ENCODE data around the gene HIC2.
"Not testable (repeated sequence)": the region's sequence is repeated elsewhere in the genome, so short reads cannot be mapped to it uniquely, and the experiment has no call there.

Gene HIC2

GRCh38 chr22:21417227-21417746, at the start of gene HIC2:
TSS of gene HIC2 (plus strand) at chr22:21417371. CDS start at chr22:21442832, 25,461 bp downstream.
- not testable (repeated sequence) for DNase-seq (ENCODE audit: low read depth in 3 of 3)

DNA sequence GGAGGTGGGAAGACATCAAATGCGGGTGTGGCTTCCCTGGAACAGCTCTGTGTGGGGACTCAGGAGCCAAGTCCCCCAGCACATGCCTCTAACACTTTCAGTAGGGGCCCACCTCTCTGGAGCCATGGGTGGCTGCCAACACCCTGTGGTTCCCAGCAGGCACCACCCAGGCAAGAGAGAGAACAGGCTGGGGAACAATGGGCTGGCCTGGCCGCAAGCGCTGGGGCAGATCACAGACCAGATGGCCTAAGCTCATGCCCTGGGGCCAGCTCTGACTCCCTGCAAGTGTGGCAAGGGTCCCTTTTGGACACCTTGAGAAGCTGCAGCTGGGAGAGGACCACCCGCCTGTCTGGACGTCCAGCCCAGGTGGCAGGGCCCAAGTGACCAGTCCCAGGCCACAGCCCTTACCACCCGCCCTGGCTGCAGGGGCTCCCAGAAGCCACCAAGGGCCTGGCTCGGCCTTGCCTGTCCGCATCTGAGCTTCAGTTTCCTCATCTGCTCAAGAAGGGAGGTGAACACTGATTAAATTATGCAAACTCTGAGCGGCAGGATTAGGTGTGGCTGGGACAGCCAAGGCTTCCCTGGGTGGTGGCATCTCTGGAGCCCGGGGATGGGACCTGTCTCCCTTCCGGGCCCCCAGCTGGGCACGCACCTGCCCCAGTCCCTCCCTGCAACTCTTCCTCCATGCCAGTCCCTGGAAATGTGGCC, 48.4 kb upstream of the HIC2 start:
- not testable (repeated sequence) for DNase-seq (ENCODE audit: low read depth in 3 of 3)

DNA sequence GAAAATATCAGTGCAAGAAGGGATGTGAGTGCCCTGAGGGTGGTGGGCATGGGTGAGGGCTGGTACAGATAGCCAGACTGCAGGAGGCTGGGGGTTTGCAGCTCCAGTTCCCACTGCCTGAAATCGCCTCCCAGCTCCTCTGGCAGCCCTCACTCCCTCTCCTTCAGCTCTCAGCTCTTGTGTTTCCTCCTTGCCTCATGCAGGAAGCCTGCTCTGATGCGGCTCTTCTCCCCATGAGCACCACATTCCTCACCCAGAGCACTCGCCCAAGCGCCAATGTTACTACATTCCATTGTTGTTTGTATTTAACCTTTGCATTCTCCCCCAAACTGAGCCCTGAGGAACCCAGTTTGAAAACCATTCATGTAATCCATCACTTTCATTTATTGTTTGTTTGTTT, 41.3 kb upstream of the HIC2 start:
- not testable (repeated sequence) for DNase-seq (ENCODE audit: low read depth in 3 of 3)

DNA sequence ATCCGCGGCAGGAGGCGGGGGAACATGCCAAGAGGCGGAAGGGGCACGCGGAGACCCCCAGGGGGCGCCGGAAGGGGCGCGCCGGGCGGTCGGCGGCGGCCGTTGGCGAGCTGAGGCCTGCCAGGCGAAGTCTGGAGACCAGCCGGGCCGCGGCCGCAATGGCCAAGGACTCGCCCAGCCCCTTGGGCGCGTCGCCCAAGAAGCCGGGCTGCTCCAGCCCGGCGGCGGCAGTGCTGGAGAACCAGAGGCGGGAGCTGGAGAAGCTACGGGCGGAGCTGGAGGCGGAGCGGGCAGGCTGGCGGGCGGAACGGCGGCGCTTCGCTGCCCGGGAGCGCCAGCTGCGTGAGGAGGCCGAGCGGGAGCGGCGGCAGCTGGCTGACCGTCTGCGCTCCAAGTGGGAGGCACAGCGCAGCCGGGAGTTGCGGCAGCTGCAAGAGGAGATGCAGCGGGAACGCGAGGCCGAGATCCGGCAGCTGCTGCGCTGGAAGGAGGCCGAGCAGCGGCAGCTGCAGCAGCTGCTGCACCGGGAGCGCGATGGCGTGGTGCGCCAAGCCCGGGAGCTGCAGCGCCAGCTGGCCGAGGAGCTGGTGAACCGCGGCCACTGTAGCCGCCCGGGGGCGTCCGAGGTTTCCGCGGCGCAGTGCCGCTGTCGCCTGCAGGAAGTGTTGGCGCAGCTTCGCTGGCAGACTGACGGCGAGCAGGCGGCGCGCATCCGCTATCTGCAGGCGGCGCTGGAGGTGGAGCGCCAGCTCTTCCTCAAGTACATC, 33.3 kb upstream of the HIC2 start, which contains the start of gene RIMBP3B:
RIMBP3B (plus strand) TSS at position 51 of the 767 bp plus-strand sequence; CDS start at position 159, 108 bp downstream.
- DNase-seq (ENCODE audit: low read depth in 3 of 3): not testable (repeated sequence)

GRCh38 chr22:21384468-21385357, 32.5 kb upstream of the HIC2 start:
- DNase-seq (ENCODE audit: low read depth in 3 of 3): not testable (repeated sequence)

GRCh38 chr22:21389480-21389879, 27.7 kb upstream of the HIC2 start:
- not testable (repeated sequence) for DNase-seq (ENCODE audit: low read depth in 3 of 3)

DNA sequence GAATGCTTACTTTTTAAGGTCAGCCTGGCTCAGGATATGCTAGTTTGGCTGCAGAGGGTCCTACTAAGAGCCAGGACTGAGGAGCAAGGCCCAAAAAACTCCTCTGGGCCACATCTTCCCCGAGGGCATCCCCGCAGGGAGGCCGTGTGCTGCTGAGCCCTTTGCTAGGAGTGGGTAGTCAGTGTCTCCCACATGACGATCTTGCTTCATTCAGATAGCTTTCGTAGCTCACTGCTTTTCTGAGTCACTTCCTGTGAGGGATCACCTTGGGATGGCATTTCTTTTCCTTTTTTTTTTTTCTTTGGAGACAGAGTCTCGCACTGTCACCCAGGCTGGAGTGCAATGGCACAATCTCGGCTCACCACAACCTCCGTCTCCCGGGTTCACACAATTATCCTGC, 27.2 kb upstream of the HIC2 start:
- DNase-seq (ENCODE audit: low read depth in 3 of 3): not testable (repeated sequence)

GRCh38 chr22:21394613-21395012, 22.6 kb upstream of the HIC2 start:
- not testable (repeated sequence) for DNase-seq (ENCODE audit: low read depth in 3 of 3)

DNA sequence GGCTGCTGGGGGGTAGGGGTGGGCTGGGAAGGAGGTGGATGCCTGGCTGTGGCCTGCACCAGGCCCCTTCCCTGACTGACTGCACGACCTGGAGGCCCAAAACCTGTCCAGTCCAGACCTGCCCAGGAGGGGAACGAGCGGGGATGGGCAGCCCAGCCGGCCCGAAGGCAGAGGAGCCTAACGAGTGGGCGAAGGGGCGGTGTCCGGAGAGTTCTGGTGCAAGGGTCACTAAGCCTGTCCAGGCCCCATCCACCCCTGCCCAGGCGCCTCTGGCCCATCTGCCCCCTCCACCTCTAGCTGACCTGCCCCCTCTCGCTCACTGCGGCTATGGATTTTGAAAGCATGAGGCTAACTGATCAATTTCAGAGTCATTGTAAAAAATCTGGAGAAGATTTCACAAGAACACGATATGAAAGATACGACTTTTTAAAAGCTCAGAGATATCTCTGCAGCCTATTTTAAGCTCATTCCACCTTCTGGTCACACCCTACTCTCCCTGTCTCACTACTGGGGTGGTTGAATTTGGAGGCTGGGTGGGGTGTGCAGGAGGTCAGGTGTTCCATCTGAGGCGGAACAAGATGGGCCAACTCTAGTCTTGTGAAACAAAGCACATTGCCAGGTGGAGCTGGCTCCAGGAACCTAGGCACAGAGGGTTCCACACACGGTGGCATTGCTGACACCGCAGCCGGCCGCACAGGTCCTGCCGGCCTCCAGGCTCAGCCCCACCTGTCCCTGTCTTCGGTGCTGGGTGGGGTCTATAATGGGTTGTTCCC, 15.8 kb upstream of the HIC2 start:
- DNase-seq (ENCODE audit: low read depth in 3 of 3): not testable (repeated sequence)

GRCh38 chr22:21402763-21403314, 14.3 kb upstream of the HIC2 start:
- not testable (repeated sequence) for DNase-seq (ENCODE audit: low read depth in 3 of 3)

DNA sequence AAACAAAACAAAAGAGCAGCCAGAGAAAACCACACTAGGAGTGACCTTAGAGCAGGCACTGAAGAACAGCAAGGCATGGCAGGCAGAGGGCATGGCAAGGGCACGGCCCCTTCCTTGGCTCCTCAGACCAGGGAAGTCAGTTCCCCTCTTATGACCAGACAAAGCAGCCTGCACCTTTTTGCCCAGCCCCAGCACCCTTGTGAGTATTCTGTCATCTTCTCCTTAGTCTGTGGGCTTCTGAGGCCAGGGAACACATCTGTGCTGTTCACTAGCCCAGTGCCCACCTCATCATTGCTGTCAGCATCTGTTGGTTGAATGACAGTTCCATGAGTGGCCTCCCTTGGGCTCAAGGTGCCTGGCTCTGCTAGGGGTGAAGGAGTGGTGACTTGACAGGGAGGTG, 10.0 kb upstream of the HIC2 start:
- not testable (repeated sequence) for DNase-seq (ENCODE audit: low read depth in 3 of 3)

DNA sequence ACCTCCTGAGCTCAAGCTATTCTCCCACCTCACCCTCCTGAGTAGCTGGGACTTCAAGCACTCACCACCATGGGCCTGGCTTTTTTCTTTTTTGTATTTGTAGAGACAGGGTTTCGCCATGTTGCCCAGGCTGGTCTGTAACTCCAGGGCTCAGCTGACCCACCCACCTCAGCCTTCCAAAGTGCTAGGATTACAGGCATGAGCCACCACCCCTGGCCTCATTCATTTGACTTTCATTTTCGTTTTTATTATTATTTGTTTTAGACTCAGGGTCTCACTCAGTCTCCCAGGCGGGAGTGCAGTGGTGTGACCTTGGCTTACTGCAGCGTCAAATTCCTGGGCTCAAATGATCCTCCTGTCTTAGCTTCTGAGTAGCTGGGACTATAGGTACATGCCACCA, 9.4 kb upstream of the HIC2 start:
- not testable (repeated sequence) for DNase-seq (ENCODE audit: low read depth in 3 of 3)

GRCh38 chr22:21416375-21416774, 796 bp upstream of the HIC2 start:
- DNase-seq (ENCODE audit: low read depth in 3 of 3): not testable (repeated sequence)

- DNase-seq (ENCODE audit: low read depth in 3 of 3): peak in 1 of 3 donors; percentile 12
Measured at GRCh38 chr22:21417853-21418252, 682 bp downstream of the HIC2 start.

- not testable (repeated sequence) for DNase-seq (ENCODE audit: low read depth in 3 of 3)
Measured at GRCh38 chr22:21418974-21419638, 1.9 kb downstream of the HIC2 start.

DNA sequence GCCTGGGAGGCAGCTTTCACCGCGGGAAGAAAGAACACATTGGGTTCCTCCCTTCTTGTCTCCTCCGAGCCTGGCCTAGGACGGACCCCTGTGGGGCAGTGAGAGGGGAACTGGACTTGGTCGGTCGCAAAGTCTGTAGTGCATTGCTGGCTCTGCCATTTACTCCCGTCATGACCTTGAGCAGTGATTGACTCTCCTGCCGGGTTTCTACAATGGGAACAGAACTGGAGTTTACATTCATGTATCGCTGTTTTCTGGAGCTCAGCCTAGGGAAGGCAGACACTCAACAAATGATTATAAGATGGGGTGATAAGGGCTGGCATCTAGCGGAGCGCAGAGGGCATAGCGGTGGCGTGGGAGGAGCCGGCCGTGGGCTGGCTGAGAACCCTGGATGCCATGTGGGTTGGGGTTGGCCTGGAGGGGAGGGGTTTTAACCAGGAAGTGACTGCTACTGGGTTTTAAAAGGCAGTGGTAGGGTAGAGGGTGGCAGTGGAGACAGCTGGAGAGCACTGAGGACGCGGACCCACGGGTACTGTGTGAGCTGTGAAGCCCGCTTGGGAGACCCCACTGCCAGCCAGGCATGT, 3.1 kb downstream of the HIC2 start:
- DNase-seq (ENCODE audit: low read depth in 3 of 3): not testable (repeated sequence)

DNA sequence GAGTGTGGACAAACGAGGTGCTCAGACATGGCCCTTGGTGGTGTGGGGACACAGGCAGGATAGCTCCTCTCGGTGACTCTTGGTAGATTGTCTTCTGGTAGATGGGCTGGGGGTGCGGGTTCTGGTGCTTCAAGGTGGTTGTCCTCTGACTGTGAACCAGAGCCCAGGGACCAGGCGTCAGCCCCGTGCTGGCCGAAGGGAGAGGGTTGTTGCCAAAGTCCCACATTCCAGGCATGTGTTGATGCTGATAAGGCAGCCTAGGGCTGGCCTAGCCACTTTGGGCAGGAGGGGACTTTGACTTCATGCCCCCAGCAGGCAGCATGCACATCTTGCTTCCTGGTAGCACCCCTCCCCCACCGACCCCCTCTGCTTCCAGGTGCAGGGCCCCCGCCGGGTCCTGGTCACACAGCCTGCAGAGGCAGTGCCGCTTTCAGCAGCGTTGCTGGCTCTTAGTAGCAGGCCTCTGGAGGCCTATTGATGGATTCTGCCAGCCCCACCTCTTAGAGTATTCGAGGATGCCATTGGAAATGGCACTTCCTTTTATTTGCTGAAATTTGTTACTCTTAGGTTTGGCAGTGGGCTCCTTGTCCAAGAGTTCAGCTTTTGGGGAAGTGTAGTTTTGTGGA, 7.0 kb downstream of the HIC2 start:
- not testable (repeated sequence) for DNase-seq (ENCODE audit: low read depth in 3 of 3)

DNA sequence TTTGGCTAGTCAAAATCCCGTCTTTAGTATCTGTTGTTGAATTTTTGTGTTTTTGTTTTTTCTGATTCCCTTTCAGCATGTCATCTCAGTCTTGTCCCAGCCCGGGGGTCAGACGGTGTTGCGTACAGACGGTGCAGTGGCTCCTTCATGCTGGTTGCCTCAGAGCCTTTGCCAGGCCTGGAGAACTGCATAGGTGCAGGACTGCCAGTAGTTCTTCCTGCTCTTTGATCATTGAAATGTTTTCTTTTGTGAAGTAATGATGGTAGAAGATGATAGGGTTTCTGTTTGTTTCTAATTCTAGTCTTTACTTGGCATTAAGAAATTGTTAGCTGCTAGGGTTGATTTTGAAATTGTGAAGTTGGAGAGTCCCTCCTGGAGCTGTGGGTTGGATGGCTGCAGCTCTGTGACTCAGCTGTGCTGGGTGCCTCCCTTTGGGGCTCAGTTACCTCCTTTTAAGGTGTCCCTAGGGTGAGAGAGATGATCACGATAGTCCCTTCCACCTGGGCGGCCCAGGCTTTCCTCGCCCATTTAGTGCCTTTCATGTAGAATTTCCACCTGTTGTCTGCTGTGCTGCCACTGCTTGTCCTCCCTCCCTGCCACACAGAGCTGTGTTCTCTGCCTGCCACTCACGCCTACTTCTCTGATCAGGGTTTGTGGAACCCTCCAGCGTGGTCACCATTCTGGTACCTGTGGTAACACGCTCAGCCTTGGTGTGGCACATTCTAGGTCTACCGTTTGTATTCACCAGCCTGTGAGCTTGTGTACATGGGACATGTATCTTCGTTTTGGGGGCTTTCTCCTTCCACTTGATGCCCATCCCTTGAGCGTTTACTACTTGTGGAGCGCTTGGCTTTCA, 17.4 kb downstream of the HIC2 start:
- not testable (repeated sequence) for DNase-seq (ENCODE audit: low read depth in 3 of 3)
